ENCODE measurements around the gene FRMD8.

The FRMD8 gene

GRCh38 chr11:65417702-65418430, 31.4 kb downstream of the FRMD8 start:
- Histone ChIP-seq H3K9me3 (no peaks in the 10 kb centered on the region), H3K27me3 (ENCODE audit: low read depth) (no peaks in the 10 kb centered on the region), H3K4me3 (no peak overlapping the region), H3K36me3 (replicated peaks) (peaks cover 2% of the 10 kb centered on the region), H3K4me1 (peaks cover 50% of the 10 kb centered on the region)
- DNase-seq (ENCODE audit: low spot score in 2 of 2) = no peak
- in situ Hi-C loops (cut with MboI; ENCODE audit: low sequenced_read_pairs) = loop anchor here (5.0 kb wide), 1 partner anchor 89 kb away; no protein-coding TSS in a partner anchor

- Histone ChIP-seq H3K9me3 (no peaks in the 10 kb centered on the region), H3K27me3 (ENCODE audit: low read depth) (no peaks in the 10 kb centered on the region), H3K36me3 (replicated peaks) (peaks cover 7% of the 10 kb centered on the region), H3K4me3 (no peak overlapping the region; the same call in 1 of the 2 replicates), H3K4me1 (peaks cover 50% of the 10 kb centered on the region)
- in situ Hi-C loops (cut with MboI; ENCODE audit: low sequenced_read_pairs) = loop anchor here (5.0 kb wide), 1 partner anchor 89 kb away; no protein-coding TSS in a partner anchor
- DNase-seq (ENCODE audit: low spot score in 2 of 2) = no peak
These were observed 31.9 kb downstream of the FRMD8 start for GRCh38 chr11:65418431-65418680.

GRCh38 chr11:65418681-65419459, 32.4 kb downstream of the FRMD8 start:
- peaks cover 50% of the 10 kb centered on the region for H3K4me1 ChIP-seq

GRCh38 chr11:65419460-65419771, 33.0 kb downstream of the FRMD8 start:
- in situ Hi-C loops (cut with MboI; ENCODE audit: low sequenced_read_pairs) = loop anchor here (5.0 kb wide), 1 partner anchor 88 kb away; no protein-coding TSS in a partner anchor
- H3K36me3 ChIP-seq (replicated peaks) = peaks cover 17% of the 10 kb centered on the region
- DNase-seq (ENCODE audit: low spot score in 2 of 2) = no peak
- peaks cover 50% of the 10 kb centered on the region for H3K4me1 ChIP-seq
- peaks cover under 1% of the 10 kb centered on the region; the same call in 1 of the 2 replicates for H3K9me3 ChIP-seq
- H3K27me3 ChIP-seq (ENCODE audit: low read depth) = no peaks in the 10 kb centered on the region
- peak overlapping the region; percentile 12; the same call in 1 of the 2 replicates for H3K4me3 ChIP-seq

More at GRCh38 chr11:65418681-65419459, 32.4 kb downstream of the FRMD8 start:
- H3K9me3 ChIP-seq = no peaks in the 10 kb centered on the region
- H3K27me3 ChIP-seq (ENCODE audit: low read depth) = no peaks in the 10 kb centered on the region
- peak; percentile 92 to 97 for DNase-seq (ENCODE audit: low spot score in 2 of 2)
- in situ Hi-C loops (cut with MboI; ENCODE audit: low sequenced_read_pairs) = loop anchor here (5.0 kb wide), 1 partner anchor 88 kb away; no protein-coding TSS in a partner anchor
- H3K4me3 ChIP-seq = peak overlapping the region; percentile 12
- H3K36me3 ChIP-seq (replicated peaks) = peaks cover 12% of the 10 kb centered on the region

- DNase-seq (ENCODE audit: low spot score in 2 of 2) = peak; percentile 66 to 82
- Histone ChIP-seq H3K36me3 (replicated peaks) (peaks cover 22% of the 10 kb centered on the region), H3K4me1 (peaks cover 50% of the 10 kb centered on the region), H3K27me3 (ENCODE audit: low read depth) (no peaks in the 10 kb centered on the region), H3K4me3 (no peak overlapping the region), H3K9me3 (peaks cover 3% of the 10 kb centered on the region; the same call in 1 of the 2 replicates)
- in situ Hi-C loops (cut with MboI; ENCODE audit: low sequenced_read_pairs) = loop anchor here (5.0 kb wide), 1 partner anchor 87 kb away; no protein-coding TSS in a partner anchor
These were observed 33.5 kb downstream of the FRMD8 start for GRCh38 chr11:65419772-65420481.

- peaks cover 50% of the 10 kb centered on the region for H3K4me1 ChIP-seq
- no peak overlapping the region; the same call in 1 of the 2 replicates for H3K4me3 ChIP-seq
- no peaks in the 10 kb centered on the region for H3K27me3 ChIP-seq (ENCODE audit: low read depth)
- DNase-seq (ENCODE audit: low spot score in 2 of 2) = no peak
- in situ Hi-C loops (cut with MboI; ENCODE audit: low sequenced_read_pairs) = no loop called here
- peaks cover 3% of the 10 kb centered on the region; the same call in 1 of the 2 replicates for H3K9me3 ChIP-seq
- peaks cover 28% of the 10 kb centered on the region for H3K36me3 ChIP-seq (replicated peaks)
These were observed 34.1 kb downstream of the FRMD8 start for GRCh38 chr11:65420506-65420905.

GRCh38 chr11:65420979-65421793, 34.7 kb downstream of the FRMD8 start:
- Histone ChIP-seq H3K4me3 (peak overlapping the region; percentile 87), H3K4me1 (peaks cover 48% of the 10 kb centered on the region), H3K36me3 (replicated peaks) (peaks cover 35% of the 10 kb centered on the region), H3K9me3 (peaks cover 3% of the 10 kb centered on the region; the same call in 1 of the 2 replicates), H3K27me3 (ENCODE audit: low read depth) (no peaks in the 10 kb centered on the region)
- peak; percentile 84 to 87 for DNase-seq (ENCODE audit: low spot score in 2 of 2)
- in situ Hi-C loops (cut with MboI; ENCODE audit: low sequenced_read_pairs) = no loop called here

- Histone ChIP-seq H3K4me3 (peak overlapping the region; percentile 87), H3K27me3 (ENCODE audit: low read depth) (no peaks in the 10 kb centered on the region), H3K4me1 (peaks cover 48% of the 10 kb centered on the region), H3K36me3 (replicated peaks) (peaks cover 43% of the 10 kb centered on the region), H3K9me3 (peaks cover 3% of the 10 kb centered on the region; the same call in 1 of the 2 replicates)
- DNase-seq (ENCODE audit: low spot score in 2 of 2) = peak; percentile 89 to 98
- in situ Hi-C loops (cut with MboI; ENCODE audit: low sequenced_read_pairs) = no loop called here
These were observed 35.6 kb downstream of the FRMD8 start for GRCh38 chr11:65421794-65422632.

GRCh38 chr11:65422633-65423515, 36.4 kb downstream of the FRMD8 start, which contains the start of gene NEAT1:
Gene NEAT1 (plus strand): TSS chr11:65422798.
- H3K9me3 ChIP-seq = peaks cover 3% of the 10 kb centered on the region; the same call in 1 of the 2 replicates
- DNase-seq (ENCODE audit: low spot score in 2 of 2) = peak; percentile 70 to 95
- peak within 1 kb of the TSS; percentile 87 for H3K4me3 ChIP-seq
- H3K4me1 ChIP-seq = peaks cover 52% of the 10 kb centered on the region
- H3K36me3 ChIP-seq (replicated peaks) = peaks cover 50% of the 10 kb centered on the region
- in situ Hi-C loops (cut with MboI; ENCODE audit: low sequenced_read_pairs) = no loop called here
- H3K27me3 ChIP-seq (ENCODE audit: low read depth) = no peaks in the 10 kb centered on the region

GRCh38 chr11:65423516-65424204, 37.2 kb downstream of the FRMD8 start:
- H3K4me1 ChIP-seq = peaks cover 54% of the 10 kb centered on the region
- H3K36me3 ChIP-seq (replicated peaks) = peaks cover 50% of the 10 kb centered on the region
- peak in 1 of 2 experiments; percentile 58 for DNase-seq (ENCODE audit: low spot score in 2 of 2)
- no peaks in the 10 kb centered on the region for H3K27me3 ChIP-seq (ENCODE audit: low read depth)
- peak overlapping the region; percentile 87 for H3K4me3 ChIP-seq
- in situ Hi-C loops (cut with MboI; ENCODE audit: low sequenced_read_pairs) = no loop called here
- H3K9me3 ChIP-seq = peaks cover 3% of the 10 kb centered on the region; the same call in 1 of the 2 replicates

All from HAP-1 (cell line).